HG02973 (cell line): Measurements from ENCODE around the gene BMERB1.

Experiments
- ATAC-seq: cut with Tn5 transposase; IDR thresholded peaks from one replicate; pipeline ENCODE4 v1.9.1; 2021; ENCODE audit warnings: moderate library complexity; ENCODE audit not compliant: unreplicated experiment

BMERB1 gene

DNA sequence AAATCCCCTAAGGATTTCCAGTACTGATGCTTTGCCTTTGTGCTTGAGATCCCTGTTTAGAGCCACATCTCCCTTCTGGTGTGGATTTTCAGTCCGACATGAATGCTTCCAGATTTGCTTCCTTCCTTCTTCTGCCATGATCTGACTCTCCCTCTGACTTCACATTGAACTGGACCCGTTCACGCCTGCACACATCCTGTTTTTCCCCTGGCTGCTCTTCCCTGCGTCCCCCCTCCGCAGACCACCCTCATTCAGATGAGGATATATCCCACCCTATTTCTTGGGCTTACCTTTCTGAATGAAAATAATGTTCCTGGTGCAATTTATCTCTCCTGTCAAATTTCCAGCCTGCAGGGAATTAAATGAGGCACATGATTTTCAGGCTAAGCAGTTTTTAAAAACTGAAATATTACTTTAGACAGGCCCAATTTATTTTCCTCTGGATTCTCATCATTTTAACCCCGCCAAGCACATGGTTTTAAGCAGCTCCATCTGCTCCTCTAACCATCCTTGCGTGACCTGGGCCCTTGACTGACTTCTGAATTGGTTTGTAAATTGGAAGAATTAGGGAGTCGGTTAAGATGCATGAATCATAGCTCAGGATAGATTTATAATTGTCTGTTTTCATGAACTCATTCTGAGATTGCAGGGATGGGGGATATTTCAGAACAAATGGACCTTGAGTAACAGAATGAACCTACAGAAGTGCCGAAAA is 59.2 kb downstream of the BMERB1 start:
- ATAC-seq: no peak

DNA sequence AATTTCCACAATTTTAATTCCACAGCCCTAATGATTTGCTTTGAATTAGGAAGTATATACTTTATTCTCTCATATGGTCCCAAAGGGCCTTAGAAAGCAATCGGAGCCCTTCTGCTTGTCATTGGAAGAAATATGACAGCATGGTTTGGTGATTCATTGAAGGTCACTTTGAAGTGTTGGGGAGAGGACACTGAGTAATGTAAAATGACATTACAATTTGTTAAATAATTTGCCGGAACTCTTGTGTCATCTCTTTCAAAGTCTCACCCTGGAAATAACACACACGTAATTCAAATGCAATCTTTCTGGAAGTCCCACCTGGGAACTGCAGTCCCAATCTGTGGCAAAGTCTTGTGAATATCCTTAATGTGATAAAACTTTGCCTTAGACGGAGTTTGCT is 59.8 kb downstream of the BMERB1 start:
- no peak for ATAC-seq

- no peak for ATAC-seq
Observed at GRCh38 chr16:15495898-15496297, 61.5 kb downstream of the BMERB1 start.

DNA sequence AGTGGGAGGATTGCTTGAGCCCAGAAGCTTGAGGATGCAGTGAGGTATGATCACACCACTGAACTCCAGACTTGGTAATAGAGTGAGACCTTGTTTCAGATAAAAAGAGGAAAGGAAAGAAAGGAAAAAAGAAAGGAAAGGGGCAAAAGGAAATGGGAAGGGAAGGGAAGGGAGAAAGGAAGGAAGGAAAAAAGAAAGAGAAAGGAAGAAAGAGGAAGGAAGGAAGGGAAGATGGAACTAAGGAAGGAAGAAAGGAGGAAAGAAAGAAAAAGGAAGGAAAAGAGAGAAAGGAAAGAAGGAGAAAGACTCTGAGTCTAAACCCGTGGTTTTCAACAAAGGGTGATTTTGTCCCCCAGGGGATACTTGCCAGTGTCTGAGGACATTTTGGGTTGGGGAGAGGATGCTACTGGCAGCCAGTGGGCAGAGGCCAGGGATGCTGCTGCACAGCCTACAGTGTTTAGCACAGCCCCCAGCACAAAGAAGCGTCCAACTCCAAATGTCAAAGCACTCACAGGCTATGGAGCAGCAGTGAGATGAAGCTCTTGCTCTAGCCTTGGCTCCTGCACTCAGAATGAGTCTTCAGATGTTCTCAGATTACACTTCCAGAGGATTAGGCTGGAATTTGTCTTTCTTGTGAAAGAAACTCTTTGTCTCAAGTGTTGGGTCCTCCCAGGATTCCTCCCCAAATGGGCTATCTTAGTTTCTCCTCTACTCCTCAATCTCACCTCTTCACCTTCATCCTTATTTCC is 64.2 kb downstream of the BMERB1 start:
- no peak for ATAC-seq

GRCh38 chr16:15502041-15502725 is 67.8 kb downstream of the BMERB1 start:
- ATAC-seq: no peak

DNA sequence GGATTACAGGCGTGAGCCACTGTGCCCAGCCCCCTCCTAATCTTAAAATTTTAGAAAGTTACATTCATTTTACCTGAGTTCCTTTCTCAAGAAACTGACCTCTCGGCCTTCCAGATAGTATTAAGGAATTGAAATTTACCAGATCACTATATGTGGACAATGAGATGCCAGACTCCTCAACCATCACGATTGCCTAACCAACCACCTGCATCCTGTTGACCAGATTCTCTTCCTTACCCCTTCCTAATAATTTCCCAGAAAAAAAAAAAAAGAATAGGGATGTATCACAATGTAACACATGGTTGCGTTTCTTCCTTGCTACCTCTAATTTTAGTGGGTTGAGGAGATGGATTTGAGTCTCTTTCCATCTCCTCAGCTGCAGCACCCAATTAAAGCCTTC is 72.1 kb downstream of the BMERB1 start:
- no peak for ATAC-seq

- no peak for ATAC-seq
Observed at GRCh38 chr16:15507301-15507958, 73.0 kb downstream of the BMERB1 start.

GRCh38 chr16:15507959-15508627 is 73.7 kb downstream of the BMERB1 start:
- ATAC-seq: no peak

GRCh38 chr16:15509051-15509592 is 74.7 kb downstream of the BMERB1 start:
- ATAC-seq: no peak

GRCh38 chr16:15509593-15510535 is 75.5 kb downstream of the BMERB1 start:
- no peak for ATAC-seq

DNA sequence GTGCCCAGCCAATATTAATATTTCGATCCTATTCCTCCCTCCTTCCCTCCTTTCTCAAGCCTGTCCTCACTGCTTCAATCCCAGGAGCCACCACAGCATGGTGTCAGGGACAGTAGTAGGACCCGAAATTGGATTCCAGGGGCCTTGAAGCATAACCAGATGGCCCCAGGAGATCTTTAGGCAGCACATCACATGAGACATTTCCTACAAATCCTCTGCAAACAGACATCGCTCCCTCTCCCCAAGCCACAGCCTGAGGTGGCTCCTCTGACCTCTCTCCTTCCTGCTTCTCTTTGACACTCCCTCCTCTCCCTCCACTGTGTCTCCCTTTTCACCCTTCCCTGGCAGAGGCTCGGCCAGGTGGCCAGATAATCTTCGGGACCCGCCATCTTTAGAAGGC is 76.6 kb downstream of the BMERB1 start:
- ATAC-seq: no peak

DNA sequence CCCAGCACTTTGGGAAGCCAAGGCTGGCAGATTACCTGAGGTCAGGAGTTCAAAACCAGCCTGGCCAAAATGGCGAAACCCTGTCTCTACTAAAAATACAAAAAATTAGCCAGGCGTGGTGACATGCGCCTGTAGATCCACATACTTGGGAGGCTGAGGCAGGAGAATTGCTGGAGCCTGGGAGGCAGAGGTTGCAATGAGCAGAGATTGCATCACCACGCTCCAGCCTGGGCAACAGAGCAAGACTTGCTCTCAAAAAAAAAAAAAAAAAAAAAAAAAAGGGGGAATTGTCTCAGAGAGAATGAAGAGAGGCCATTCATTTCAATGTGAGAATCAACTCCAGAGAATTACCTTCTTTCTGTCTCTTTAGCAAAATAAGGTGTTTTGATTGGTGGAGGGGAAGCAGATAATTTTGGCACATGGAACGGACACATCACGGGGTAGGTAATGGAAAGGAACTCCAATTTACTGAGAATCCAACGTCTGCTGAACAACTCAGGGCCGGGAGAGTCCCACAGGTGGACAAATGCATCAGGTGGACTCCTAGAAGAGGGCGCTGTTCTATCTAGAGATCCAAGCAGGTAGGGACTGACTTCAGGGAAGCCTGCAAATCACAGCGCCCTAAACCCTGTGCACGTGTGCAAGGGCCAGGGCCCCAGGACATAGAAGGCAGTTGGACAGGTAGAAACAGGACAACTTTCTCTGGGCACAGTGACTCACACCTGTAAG is 77.5 kb downstream of the BMERB1 start:
- no peak for ATAC-seq

DNA sequence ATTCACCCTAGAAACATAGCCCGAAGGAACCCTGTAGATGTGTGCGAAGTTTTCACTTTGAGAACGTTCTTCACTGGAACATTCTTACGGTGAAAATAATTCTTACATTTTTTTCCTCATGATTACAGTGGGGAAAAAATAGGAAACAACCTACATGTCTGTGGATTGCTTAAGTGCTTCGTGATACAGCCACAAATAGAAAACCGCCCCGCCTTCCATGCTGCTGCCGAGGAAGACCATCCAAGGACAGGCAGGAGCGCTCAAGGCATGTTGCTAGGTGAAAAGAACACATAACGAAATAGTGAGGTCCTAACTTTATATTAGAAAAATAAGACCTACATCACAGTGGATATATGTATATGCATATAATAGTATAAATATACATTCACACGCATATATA is 78.8 kb downstream of the BMERB1 start:
- ATAC-seq: no peak

GRCh38 chr16:15515992-15516391 is 81.6 kb downstream of the BMERB1 start:
- no peak for ATAC-seq

- no peak for ATAC-seq
Observed at GRCh38 chr16:15516609-15517008, 82.2 kb downstream of the BMERB1 start.

DNA sequence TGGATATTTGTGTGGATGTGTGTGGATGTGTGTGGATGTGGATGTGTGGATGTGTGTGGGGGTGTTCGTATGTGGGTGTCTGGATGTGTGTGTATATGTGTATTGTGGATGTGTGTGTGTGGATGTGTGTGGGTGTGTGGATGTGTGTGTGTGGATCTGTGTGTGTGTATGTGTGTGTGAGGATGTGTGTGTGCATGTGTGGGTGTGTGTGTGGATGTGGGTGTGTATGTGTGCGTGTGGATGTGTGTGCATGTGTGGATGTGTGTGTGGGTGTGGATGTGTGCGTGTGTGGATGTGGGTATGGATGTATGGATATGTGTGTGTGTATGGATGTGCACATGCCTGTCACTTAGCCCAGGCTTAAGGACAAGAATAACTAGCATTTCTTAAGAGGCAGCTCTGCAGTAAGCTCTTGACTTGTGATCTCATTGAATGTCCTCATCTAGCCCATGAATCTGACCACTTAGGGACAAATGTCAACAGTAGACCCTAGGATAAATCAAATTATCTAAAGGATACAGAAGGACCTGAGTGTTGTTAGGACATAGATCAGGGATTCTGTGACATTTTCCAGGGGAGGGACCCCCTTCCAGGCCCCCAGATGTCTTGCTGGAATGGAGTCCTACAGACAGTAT is 83.5 kb downstream of the BMERB1 start:
- ATAC-seq: no peak

- ATAC-seq: no peak
Observed at GRCh38 chr16:15518381-15519351, 84.3 kb downstream of the BMERB1 start.
